GM12891 (cell line): Measurements from ENCODE around the gene SLC35C1.

Experiments
- POLR2A ChIP-seq: IDR thresholded peaks from 2 replicates; pipeline ENCODE4 v1.6.1; 2011; ENCODE audit warnings: low read depth, low read length, control low read depth
- POLR2AphosphoS5 ChIP-seq: IDR thresholded peaks from 2 replicates; pipeline ENCODE4 v1.6.1; 2011; ENCODE audit warnings: low read depth, low read length, control low read depth

GRCh38 chr11:45806072-45806933 is 1.4 kb downstream of the SLC35C1 start:
- TF ChIP-seq POLR2AphosphoS5 (no peak), POLR2A (no peak)
